Esophagus muscularis mucosa (tissue), 3 donors: ENCODE results near the gene LAMA1.

Experiments used
- CTCF ChIP-seq, 3 experiments: fragments of 200-600 bp in 2 of 3; fragments of 450-650 bp in 1 of 3; sonication (generic) in 2 of 3; IDR thresholded peaks; one replicate each; pipeline ENCODE4 v1.5.1; 2017 to 2019; ENCODE audit warnings: antibody characterized with exemption in 3 of 3, mild to moderate bottlenecking in 2 of 3, moderate library complexity in 1 of 3
- POLR2AphosphoS5 ChIP-seq, 2 donors: sonication (generic); formaldehyde crosslinking; IDR thresholded peaks; one replicate each; pipeline ENCODE4 v1.6.1; 2017; ENCODE audit warnings: antibody characterized with exemption in 2 of 2

DNA sequence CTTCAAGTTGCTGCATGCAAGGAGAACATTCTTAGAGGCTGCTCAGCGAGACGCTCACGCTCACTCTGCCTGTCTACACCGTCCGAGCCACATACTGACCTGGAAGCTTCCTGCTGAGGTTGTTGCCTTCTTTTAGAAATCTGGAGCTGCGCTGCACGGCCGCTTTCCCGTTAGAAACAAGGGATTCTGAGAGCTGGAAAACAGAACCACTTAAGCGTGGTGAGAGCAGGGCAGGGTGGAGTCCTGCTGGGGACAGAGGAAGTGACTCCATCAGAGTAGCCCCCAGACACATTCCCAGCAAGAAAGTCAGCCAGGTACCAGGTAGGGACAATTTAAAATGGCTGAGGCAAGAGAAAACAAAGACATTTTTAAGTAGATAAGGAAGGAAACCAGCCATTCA is 135.2 kb downstream of the LAMA1 start:
- TF ChIP-seq POLR2AphosphoS5 (IDR thresholded peaks at IDR 0.05): no peak
- TF ChIP-seq CTCF (IDR thresholded peaks at IDR 0.05): no peak
